IPS-18a (cell line): ENCODE results near the gene CDHR1.

Source experiments
- H3K27ac ChIP-seq: one replicate; pipeline ENCODE4 v1.5.1; 2013; ENCODE audit warnings: low read length
- H3K27me3 ChIP-seq: one replicate; pipeline ENCODE4 v1.6.1; 2013; ENCODE audit warnings: mild to moderate bottlenecking, low read length; ENCODE audit not compliant: control insufficient read depth, insufficient read depth
- H3K36me3 ChIP-seq: one replicate; pipeline ENCODE4 v1.6.1; 2013; ENCODE audit warnings: low read depth, low read length; ENCODE audit not compliant: control insufficient read depth
- H3K4me1 ChIP-seq: one replicate; pipeline ENCODE4 v1.6.1; 2013; ENCODE audit warnings: low read depth, low read length; ENCODE audit not compliant: control insufficient read depth
- H3K4me3 ChIP-seq: one replicate; pipeline ENCODE4 v1.5.1; 2013; ENCODE audit warnings: low read length
- H3K9ac ChIP-seq: one replicate; pipeline ENCODE4 v1.6.1; 2013; ENCODE audit warnings: mild to moderate bottlenecking, low read length, moderate library complexity
- H3K9me3 ChIP-seq: one replicate; pipeline ENCODE4 v1.6.1; 2013; ENCODE audit warnings: low read depth, low read length; ENCODE audit not compliant: control insufficient read depth

CDHR1 gene

DNA sequence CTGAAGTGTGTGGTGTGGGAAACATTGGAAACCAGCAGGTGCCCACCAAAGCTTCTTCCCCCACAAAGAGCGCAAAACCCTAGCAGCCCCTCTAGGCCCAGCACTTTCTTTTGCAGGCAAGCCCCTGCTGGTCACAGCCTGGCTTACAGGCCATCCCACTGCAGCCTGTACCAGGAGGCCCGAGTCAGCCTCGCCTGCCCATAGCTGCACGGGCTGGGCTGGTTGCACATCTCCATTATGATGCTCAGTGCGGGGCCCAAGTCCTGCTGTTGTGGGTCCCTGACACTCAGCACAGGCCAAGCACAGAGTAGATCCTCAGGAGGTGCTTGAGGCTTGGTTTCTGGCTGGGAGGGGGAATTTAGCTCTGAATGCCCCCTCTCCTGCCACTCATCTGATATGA lies 8.0 kb downstream of the CDHR1 start:
- Histone ChIP-seq H3K27ac (no peak overlapping the region), H3K4me3 (no peak overlapping the region), H3K27me3 (no peaks in the 10 kb centered on the region), H3K4me1 (no peaks in the 10 kb centered on the region), H3K9me3 (no peaks in the 10 kb centered on the region), H3K9ac (no peak overlapping the region), H3K36me3 (no peaks in the 10 kb centered on the region)

DNA sequence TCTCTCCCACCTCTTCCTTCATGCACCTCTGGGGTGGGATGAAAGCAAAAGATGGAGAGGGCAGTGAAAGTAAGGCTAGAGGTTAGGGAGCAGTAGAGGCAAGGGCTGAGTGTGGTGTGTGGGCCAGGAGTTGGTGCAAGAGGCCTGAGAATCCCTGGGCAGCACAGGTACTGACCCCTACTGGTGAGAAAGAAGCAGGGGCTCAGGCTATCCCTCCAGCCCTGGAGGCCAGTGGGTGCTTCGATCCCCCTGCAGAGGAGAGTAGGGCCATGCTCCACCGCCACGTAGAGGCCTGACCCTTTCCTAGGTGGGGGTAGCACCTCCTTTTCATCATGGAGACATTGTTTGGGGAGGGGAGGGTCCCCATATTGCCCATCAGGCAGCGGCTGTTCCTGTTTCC lies 9.8 kb downstream of the CDHR1 start:
- Histone ChIP-seq H3K36me3 (no peaks in the 10 kb centered on the region), H3K27ac (no peak overlapping the region), H3K4me3 (no peak overlapping the region), H3K4me1 (no peaks in the 10 kb centered on the region), H3K9me3 (no peaks in the 10 kb centered on the region), H3K27me3 (no peaks in the 10 kb centered on the region), H3K9ac (no peak overlapping the region)

DNA sequence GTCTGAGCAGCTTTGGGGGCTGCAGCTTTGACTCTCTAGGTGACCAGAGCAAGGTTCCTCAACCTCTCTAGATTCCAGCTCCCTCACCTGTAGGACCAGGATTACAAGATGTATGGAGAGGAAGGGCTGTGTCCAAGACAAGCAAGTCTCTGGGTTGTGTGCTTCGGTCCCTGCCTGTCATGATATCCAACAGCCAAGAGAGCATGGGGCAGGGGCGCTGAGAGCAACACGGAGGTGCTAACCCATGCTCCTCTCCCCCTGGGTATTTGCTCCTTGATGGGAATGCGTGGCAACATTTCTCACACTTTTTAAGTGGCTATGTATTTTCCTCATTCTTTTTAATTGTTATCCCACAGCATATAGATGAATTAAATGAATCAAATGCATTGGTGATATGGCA lies 10.3 kb downstream of the CDHR1 start:
- Histone ChIP-seq H3K36me3 (no peaks in the 10 kb centered on the region), H3K9ac (no peak overlapping the region), H3K27me3 (no peaks in the 10 kb centered on the region), H3K4me3 (no peak overlapping the region), H3K27ac (no peak overlapping the region), H3K9me3 (no peaks in the 10 kb centered on the region), H3K4me1 (no peaks in the 10 kb centered on the region)

DNA sequence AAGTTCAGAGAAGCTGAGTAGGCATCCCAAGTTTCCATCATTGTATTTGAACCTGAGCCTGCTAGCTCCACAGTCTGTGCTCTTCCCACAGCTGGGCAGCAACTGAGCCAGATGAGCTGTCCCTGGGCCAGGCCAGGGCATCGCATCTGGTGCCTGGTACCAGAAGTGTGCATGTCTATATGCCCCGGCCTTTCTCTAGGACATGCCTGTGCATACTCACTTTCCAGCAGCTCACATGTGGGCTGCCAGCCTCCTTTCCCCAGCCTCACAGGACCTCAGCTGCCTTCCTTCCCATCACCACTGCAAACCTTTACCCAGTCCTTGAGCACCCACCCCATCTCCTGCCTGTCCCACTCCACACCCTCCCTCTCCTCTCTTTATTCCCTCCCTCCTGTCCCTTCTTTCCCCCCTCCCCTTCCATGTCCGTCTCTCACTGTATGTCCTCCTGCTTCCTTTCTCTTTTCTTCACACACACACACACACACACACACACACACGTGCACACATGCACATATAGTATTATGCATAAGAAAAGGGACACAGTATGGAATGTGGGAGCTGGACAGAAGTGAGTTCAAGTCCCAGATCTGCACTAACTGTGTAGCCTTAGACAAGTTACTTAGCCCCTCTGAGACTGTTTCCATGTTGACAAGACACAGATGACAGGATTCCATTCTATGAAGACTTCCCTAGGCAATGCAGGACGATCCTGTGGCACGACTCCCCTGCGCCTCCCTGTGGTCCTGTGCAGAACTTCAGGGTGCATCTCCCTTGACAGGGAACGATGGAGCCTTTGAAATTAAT lies 10.9 kb downstream of the CDHR1 start:
- Histone ChIP-seq H3K27me3 (no peaks in the 10 kb centered on the region), H3K4me3 (no peak overlapping the region), H3K4me1 (no peaks in the 10 kb centered on the region), H3K27ac (no peak overlapping the region), H3K9ac (no peak overlapping the region), H3K36me3 (no peaks in the 10 kb centered on the region), H3K9me3 (no peaks in the 10 kb centered on the region)

DNA sequence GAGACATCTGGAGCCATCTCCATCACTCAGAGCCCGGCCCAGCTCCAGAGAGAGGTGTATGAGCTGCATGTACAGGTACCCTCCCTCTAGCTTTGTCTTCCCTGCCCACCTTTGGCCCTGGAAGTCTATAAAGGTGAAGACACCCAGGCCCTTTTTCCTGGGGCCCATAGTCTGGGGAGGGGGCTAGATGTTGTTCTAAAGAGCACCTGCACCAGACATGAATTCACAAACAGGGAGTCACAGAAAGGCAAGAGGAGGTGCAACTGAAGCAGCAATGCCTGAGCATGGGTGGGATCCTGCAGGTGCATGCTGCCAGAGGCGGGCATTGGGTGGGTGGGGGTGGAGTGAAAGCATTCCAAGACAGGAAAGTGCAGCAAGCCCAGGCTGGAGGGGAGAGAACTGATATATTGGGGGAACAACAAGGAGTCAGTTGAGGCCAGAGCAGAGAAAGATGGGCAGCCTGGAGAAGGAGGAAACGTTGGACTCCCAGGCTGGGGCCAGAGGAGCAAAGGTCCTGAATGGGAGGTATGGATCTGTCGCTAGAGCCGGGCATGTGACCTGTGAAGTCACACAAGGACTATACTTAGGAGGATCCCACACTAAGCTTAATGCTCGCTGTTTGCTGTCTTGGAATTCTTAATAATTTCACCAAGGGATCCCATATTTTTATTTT lies 11.7 kb downstream of the CDHR1 start:
- no peak overlapping the region for H3K9ac ChIP-seq
- H3K4me1 ChIP-seq = no peaks in the 10 kb centered on the region

DNA sequence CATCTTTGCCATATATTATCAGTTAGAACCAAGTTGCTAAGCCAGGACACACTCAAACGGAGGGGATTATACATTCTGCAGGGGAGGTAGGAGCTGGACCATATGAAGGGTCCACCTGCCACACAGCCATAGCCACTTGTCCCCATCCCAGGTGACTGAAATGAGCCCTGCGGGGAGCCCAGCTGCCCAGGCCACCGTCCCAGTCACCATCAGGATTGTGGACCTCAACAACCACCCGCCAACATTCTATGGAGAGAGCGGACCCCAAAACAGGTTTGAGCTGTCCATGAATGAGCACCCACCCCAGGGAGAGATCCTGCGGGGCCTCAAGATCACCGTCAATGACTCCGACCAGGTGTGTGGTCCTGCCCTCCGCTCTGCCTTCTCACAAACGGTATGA lies 13.7 kb downstream of the CDHR1 start:
- H3K9ac ChIP-seq = no peak overlapping the region
- H3K4me1 ChIP-seq = no peaks in the 10 kb centered on the region
- no peaks in the 10 kb centered on the region for H3K36me3 ChIP-seq
- H3K4me3 ChIP-seq = no peak overlapping the region
- no peaks in the 10 kb centered on the region for H3K9me3 ChIP-seq
- H3K27ac ChIP-seq = no peak overlapping the region
- H3K27me3 ChIP-seq = no peaks in the 10 kb centered on the region

More for the DNA sequence above, 11.7 kb downstream of the CDHR1 start:
- Histone ChIP-seq H3K36me3 (no peaks in the 10 kb centered on the region), H3K27me3 (no peaks in the 10 kb centered on the region), H3K9me3 (no peaks in the 10 kb centered on the region), H3K4me3 (no peak overlapping the region), H3K27ac (no peak overlapping the region)

DNA sequence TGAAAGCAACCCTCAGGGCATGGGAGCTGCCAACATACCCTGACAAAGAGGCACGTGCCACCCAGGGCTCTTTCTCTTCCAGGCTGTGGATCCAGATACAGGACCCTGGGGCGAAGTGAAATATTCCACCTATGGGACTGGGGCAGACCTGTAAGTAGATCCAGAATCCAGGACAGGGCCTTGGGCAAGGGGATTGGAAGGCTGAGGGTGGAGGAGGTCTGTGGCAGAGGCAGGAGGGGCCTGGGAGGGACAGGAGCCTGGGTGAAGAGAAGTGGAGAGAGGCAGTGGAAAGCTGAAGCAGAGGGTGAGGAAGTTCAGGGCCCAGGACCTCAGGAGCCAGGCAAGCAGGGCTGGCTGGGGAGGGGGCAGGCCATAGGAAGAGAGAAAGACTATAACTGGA lies 17.2 kb downstream of the CDHR1 start:
- no peak overlapping the region for H3K27ac ChIP-seq
- no peak overlapping the region for H3K4me3 ChIP-seq
- H3K9me3 ChIP-seq = no peaks in the 10 kb centered on the region
- H3K27me3 ChIP-seq = no peaks in the 10 kb centered on the region
- no peaks in the 10 kb centered on the region for H3K4me1 ChIP-seq
- no peak overlapping the region for H3K9ac ChIP-seq
- H3K36me3 ChIP-seq = no peaks in the 10 kb centered on the region

DNA sequence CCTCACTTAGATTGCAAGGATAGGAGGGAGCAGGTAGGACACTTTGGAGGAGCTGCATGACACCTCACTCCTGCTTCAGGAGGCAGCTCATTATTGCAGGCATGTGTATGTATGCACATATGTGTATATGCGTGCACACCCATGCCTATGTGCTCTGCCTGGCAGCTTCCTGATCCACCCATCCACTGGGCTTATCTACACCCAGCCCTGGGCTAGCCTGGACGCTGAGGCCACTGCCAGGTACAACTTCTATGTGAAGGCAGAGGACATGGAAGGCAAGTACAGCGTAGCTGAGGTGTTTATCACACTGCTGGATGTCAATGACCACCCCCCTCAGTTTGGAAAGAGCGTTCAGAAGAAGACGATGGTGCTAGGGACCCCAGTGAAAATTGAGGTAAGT lies 17.7 kb downstream of the CDHR1 start:
- Histone ChIP-seq H3K27me3 (no peaks in the 10 kb centered on the region), H3K4me3 (no peak overlapping the region), H3K27ac (no peak overlapping the region), H3K4me1 (no peaks in the 10 kb centered on the region), H3K9ac (no peak overlapping the region), H3K9me3 (no peaks in the 10 kb centered on the region), H3K36me3 (no peaks in the 10 kb centered on the region)

DNA sequence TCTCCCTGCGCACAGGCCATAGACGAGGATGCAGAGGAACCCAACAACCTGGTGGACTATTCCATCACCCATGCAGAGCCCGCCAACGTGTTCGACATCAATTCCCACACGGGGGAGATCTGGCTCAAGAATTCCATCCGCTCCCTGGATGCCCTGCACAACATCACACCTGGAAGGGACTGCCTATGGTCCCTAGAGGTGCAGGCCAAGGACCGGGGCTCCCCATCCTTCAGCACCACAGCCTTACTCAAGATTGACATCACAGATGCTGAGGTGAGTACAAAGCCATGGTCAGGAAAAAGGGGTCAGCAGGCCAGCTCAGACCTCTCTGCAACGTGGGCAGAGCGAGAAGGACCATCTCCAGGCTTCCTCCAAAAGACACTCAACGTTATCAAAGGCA lies 18.7 kb downstream of the CDHR1 start:
- Histone ChIP-seq H3K4me3 (no peak overlapping the region), H3K9ac (no peak overlapping the region), H3K4me1 (no peaks in the 10 kb centered on the region), H3K36me3 (no peaks in the 10 kb centered on the region), H3K27ac (no peak overlapping the region), H3K9me3 (no peaks in the 10 kb centered on the region), H3K27me3 (no peaks in the 10 kb centered on the region)

DNA sequence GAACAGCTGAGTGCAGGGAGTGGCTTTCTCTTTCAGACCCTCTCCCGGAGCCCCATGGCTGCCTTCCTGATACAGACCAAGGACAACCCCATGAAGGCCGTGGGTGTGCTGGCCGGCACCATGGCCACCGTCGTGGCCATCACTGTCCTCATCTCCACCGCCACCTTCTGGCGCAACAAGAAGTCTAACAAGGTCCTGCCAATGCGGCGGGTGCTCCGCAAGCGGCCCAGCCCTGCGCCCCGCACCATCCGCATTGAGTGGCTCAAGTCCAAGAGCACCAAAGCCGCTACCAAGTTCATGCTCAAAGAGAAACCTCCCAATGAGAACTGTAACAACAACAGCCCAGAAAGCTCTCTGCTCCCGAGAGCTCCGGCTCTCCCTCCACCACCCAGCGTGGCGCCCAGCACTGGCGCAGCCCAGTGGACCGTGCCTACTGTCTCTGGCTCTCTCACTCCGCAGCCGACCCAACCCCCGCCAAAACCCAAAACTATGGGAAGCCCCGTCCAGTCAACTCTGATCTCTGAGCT lies 19.8 kb downstream of the CDHR1 start:
- H3K9me3 ChIP-seq = no peaks in the 10 kb centered on the region
- no peaks in the 10 kb centered on the region for H3K4me1 ChIP-seq
- no peak overlapping the region for H3K9ac ChIP-seq
- H3K27ac ChIP-seq = no peak overlapping the region
- no peak overlapping the region for H3K4me3 ChIP-seq
- H3K36me3 ChIP-seq = no peaks in the 10 kb centered on the region
- no peaks in the 10 kb centered on the region for H3K27me3 ChIP-seq

DNA sequence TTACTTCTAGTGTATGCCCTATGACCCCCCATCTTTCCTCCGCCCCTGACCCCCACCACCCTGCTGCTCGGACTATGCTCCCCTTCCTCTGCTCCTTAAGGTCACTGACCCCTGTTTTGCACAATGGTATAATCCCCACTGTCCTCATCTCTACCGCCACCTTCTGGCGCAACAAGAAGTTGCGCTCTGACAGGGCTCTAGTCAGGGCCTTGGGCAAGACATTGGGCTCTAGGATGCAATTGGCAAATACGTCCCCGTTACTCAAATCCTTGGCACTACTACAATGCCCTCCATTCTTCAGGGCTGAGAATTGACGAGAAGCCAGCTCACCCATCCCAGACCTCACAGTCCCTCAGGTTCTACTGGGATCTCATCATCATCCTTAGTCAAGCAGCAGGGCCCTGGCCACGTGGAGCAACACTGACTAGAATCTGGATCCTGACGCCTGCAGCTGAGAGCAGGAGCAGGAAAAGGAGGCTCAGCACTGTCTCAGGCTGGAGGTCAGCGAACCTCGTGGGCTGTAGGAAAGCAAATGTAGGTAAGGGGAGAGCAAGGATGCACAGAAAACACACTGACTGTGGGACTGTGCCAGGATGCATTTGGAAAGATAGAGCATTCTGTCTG lies 20.4 kb downstream of the CDHR1 start:
- H3K27me3 ChIP-seq = no peaks in the 10 kb centered on the region

More for the DNA sequence above, 20.4 kb downstream of the CDHR1 start:
- H3K36me3 ChIP-seq = no peaks in the 10 kb centered on the region
- no peak overlapping the region for H3K4me3 ChIP-seq
- H3K4me1 ChIP-seq = no peaks in the 10 kb centered on the region
- no peaks in the 10 kb centered on the region for H3K9me3 ChIP-seq
- no peak overlapping the region for H3K27ac ChIP-seq
- H3K9ac ChIP-seq = no peak overlapping the region
